GM18519 (cell line): Measurements from ENCODE around the gene SPA17.

Experiments used
- ATAC-seq: cut with Tn5 transposase; IDR thresholded peaks from one replicate; pipeline ENCODE4 v1.9.1; 2021; ENCODE audit warnings: mild to moderate bottlenecking, moderate library complexity; ENCODE audit not compliant: unreplicated experiment, low FRiP score

The SPA17 gene

DNA sequence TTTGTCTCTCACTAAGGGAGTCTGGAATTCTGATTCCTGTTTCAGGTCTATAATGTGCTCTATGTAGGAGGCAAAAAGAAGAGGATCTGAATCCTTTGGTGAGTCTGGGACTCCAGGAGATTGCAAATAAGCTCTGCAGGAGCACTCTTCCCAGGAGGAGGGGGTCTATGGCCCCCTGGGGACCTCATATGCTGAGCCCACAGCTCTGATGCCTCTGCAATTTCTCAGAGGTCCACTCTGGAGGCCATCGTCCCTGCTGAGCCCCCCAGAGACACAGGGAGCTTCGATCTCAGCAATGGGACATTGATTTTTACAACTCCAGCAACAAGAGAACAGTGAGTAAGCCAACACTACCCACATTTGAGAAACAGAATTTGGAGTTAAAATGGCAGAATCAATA, 45.8 kb downstream of the SPA17 start:
- no peak for ATAC-seq

DNA sequence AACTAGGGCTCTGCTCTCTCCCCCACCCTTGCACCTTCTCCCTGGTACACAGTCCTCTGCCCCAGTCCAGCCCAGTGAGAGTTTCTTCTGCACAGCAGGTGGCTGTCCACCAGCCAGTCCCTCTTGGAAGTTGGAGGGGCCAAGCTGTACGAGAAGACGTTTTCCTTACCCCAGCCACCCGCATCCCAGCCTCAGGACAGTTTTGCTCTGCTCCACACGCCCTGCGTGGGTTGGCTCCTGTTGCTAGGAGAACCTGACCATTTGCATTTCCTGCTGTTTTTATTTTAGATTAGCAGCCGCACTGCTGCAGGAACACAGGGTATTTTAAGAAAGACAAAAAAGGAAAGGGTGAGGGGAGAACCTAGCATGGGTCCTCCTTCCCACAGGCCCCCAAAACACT, 48.5 kb downstream of the SPA17 start:
- ATAC-seq, result no peak

DNA sequence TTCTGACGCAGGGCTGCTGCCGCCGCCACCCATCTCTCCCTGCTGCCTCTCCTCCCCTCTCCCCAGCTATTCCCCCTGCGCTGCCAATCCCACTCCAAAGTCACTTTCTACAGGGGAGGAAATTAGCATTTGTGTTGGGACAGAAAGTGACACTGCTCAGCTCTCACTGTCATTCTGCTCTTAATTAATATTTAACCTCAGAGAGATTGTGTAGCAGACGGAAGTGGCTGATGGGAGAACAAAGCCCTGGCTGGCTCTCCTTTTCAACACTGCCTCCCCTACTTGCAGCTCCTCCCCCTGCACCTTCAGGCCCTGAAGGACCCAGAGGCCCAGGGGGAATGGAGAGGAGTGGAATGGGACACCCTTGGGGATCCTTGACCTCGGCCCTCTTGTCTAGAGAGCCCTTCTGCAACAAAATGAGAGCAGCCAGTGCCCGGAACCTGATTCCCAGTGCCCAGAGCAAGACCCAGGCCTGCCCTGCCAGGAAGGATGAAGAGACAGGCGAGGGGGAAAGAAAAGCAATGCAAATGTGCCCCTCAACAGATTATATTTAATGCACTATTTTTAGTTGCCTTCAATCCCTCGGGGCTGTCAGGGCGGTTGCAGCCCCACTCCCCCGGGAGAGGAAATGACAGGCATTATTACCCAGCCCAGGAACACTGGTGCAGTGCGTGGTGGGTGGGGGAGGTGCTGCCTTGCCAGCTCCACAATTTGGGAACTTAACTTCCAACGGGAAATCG, 51.4 kb downstream of the SPA17 start:
- no peak for ATAC-seq

DNA sequence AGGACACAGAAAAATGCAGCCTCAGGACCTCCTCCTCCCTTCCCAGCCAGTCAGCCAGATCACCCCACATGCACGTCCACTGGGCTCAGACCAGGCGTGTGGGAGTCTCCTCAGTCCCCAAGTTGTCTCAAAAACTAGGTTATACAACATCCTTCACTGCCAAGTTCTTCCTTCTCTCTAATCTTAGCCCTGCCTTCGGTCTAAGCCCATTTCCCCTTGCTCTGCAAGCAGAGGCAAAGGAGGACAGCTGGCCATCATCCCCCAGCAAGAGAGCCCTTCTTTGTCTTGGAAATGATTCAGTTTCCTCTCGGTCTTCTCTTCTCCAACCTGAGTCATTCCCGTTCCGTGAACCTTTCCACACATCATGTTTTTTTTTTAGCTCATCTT, 52.0 kb downstream of the SPA17 start:
- no peak for ATAC-seq

DNA sequence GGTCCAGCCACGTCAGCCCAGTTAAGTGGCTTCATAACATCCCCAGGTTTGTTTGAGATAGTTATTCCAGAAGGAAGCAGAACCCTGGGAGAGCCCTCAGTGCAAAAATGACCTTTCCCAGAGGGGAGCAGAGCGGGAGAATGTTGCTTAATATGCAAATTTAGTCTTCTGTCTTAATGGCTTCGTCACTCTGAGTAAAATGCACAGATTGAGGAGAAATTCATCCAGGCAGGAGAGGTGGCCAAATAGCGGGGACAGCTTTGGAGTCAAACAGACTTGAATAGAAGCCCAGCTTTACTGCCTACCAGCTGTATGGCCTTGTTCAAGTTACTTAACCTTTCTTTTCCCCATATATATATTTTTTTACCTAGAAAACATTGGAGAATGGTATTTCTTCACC, 53.8 kb downstream of the SPA17 start:
- no peak for ATAC-seq

DNA sequence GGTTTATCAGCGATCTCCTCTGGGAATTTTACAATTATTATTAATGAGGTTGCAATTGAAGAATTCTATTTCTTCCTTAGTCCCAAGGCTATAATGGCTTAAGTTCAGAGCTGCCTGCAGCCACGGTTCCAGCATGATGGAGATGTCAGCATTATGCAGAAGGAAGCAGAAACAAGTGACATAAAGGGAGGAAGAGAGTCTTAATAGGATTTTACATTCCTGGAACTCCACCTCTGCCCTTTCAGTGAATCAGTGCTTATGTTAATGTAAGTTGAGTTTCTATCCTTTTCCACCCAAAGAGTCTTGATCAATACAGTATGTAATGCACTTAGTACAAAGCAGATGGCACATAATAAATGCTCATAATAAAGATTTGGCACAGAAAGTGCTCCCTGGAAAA, 54.4 kb downstream of the SPA17 start:
- ATAC-seq, result no peak

DNA sequence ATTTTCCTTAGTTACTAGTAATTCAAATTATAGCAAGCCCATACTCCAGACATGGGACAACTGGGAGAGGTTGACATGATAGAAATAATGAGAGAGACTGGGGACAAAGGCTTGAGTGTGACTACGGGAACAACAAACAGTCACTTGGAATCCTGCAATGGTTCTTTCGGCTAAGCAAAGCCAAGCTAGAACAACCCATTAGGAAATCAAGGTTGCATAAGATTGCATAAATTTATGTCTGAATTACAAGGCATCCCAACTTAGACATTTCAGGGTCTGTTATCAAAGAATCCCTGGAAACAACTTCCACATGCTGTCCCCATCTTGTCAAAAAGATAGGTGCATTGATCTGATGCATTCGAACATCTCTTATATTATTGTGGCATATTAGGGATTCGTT, 55.9 kb downstream of the SPA17 start:
- no peak for ATAC-seq

DNA sequence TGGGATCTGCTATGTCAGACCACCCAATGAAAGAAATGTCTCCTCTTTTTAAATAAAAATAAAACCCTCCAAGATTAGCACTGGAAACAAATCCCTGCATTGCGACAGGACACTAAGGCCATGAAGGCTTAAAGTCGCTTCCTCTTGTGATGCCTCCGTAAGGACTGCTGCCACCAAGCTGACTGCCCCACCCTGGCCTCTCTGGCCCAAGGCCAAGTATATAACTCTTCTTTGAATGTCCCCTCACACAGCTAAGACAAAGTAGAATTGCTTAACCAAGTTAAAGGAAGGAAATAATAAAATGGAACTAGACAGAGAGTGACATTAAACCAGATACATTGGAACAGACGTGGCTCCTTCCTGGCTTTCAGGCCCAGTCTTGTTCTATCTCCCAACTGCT, 58.5 kb downstream of the SPA17 start:
- no peak for ATAC-seq

DNA sequence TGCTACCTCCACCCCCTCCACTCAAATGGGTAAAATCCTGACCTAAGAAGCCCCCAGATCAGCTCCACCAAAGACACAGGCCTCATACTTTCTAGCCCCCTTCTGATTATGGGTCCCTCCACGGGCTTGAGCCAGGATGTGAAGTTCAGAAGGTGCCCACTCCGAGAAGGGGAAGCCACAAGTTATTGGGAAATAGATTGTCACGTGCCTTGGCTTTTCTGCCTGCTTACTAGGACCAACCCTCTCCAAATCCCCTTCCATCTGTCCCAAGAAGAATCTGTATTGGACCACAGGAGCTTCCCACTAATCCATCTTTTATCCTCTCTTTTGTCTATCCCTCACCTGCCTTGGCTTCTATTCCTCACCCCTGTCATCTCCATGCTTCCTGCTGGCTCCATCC, 63.0 kb downstream of the SPA17 start:
- no peak for ATAC-seq

DNA sequence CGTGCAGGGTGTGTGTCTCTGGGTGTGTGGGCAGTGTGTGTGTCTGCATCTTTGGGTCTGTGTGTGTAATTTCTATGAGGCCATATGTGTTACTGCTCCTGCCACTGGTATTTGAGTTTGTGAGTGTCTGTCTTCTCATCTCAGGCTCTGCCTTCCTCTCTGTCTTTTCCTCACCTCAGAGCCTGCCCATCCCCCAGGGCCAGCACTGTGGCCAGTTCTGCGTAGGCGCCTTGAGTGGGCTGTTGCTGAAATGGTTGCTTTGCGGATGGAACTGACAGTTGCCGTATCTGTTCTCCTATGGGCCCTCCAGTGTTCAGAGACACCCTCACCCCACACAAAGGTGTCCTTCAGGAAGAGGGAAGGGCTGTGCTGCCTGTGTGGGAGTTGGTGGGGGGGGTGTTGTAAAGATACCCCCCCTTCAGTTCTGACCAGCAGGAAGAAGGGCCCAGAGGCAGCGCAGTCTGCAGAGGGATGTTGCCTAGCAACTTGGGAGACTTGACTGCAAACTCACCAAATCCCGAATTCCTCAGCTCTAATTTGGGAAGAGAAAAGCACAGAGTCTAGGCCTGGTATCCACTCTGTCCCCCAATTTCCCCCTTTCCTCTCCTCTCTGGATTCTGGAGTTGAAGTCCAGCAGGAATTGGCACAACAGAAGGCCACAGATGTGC, 64.1 kb downstream of the SPA17 start:
- no peak for ATAC-seq

DNA sequence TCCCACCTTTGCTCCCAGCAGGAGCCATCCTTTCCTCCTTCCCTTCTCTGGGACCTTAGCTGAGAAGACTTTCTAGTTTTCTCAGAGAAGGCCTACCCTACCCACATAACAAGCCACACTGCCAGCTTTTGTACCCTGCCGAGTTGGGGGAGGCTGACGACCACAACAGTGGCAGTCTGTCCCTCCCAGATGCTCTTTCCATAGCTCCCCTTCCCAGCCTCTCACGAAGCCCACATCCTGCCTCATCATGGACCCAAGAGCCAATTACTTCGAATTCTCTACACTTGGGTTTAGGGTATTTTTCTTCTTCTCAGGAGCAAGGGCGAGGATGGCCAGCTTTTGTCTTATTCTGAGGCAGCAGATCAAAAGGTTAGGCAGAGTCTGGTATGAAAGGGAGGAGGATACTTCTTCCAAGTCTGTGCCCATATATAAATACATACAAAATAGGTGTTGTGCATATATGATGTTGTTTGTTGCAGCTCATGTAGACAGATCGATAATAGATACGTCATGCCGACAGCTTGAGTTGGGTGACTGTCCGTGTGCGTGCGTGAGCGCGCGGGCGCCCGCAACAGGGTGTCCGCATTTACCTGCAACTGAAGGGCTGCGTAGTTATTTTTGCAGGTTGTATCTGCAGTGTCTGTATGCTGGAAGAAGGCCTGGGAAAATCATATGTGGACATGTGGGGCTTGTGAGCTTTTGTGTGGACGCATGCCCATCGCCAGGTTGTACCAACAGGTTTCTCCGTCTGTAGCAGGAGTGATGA, 65.2 kb downstream of the SPA17 start:
- ATAC-seq, result no peak

DNA sequence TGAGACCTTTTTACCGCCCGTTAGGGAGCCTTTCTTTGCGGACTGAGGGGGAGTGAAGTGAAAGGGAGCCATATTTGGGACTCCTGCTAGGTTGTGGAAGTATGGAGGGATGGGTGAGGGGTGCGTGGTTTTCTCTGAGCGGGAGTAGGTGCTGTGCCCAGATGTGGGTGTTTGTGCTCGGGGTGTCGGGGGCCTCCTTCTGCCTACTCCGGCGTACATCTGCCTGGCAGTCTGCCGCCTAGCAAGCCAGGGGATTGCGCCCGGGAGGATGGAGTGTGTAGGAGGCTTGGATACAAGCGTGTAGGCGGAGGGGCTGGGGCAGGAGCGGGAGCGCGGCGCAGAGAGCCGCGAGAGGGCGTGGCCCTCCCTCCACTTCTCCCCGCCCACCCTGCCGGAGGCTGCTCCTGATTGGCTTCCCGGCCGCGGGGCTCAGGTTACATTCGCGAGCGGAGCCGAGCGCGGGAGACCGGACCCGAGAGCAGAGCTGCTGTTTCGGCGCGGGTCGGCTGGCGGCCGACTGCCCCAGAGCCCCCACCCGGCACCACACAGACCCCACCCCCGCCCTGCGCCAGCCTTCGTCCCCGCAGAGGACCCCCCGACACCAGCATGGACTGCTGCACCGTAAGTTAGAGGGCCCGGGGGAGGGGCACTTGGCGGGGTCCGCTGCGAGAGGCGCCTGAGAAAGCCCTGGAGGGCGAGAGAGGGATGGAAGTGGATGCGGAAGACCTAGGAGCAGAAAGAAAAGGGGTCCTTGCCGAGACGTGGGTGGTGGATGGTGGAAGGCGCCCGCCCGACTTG, 66.0 kb downstream of the SPA17 start, which contains the start of gene NRGN:
TSS of gene NRGN (plus strand) at position 464 of the 798 bp plus-strand sequence. CDS start at position 607, 143 bp downstream.
- ATAC-seq, result peak; percentile 94

DNA sequence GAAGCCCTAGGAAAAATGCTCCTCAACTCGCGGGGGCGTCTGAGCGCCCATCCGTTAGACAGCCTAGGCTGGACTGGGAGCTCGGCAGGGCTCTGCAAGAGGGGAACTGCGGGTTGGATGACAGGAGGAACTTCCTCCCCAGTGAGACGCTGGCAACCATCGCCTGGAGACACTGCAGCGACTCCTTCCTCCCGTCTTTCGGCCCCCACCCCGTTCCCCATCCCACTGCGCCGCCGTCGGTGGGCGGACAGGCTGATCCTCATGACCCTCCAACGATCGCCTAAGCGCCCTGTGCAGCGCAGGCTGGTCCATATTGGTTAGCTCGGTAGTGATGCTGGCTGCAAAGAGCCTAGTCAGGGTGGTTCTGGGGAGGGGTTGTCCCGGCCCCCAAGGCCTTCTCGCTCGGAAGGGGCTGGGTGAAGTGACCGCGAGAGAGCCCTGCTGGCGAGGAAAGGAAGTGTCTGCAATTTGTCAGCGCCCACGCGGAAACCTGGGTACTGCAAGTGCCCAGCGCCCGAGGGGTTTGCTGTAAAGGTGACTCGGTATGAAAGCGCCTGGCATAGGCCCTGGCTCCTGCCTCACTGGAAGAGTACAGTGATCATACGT, 66.7 kb downstream of the SPA17 start:
- peak; percentile 31 for ATAC-seq

DNA sequence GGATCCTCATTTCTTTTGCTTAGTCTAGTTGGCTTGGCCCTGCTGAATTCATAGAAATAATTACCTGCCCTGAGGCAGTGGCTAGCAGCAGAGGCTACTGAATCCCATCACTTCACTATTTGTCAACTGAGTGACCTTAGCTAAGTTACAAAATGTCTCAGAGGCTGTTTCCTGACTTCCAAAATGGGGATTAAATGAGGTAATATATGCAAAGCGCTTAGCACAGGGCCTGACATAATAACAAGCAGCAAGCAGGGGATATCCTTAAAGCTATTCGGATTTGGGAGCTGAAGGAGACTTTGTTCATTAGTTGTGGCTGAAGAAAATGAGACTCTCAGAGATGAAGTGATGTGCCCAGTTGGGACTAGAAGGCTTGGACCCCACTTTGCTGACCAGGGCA, 68.9 kb downstream of the SPA17 start:
- ATAC-seq, result no peak

DNA sequence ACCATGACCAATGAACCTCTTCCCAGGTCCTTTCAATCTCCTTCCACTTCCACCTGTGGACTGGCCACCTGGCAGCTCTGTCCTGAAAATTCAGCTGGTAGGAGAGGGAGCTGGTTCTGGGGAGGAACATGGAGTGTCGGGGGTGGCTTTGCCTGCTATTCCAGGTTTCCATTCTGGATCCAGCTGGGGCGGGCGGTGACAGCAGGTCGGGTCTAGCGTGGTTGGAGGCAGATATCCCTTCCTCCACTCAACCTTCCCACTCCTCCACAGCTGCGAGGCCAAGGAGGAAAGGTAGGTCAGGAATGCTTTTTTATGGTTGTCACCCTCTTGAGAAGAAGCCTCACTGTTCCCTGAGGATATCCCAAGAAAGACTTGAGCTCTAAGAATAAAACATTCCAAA, 69.3 kb downstream of the SPA17 start:
- ATAC-seq, result no peak

DNA sequence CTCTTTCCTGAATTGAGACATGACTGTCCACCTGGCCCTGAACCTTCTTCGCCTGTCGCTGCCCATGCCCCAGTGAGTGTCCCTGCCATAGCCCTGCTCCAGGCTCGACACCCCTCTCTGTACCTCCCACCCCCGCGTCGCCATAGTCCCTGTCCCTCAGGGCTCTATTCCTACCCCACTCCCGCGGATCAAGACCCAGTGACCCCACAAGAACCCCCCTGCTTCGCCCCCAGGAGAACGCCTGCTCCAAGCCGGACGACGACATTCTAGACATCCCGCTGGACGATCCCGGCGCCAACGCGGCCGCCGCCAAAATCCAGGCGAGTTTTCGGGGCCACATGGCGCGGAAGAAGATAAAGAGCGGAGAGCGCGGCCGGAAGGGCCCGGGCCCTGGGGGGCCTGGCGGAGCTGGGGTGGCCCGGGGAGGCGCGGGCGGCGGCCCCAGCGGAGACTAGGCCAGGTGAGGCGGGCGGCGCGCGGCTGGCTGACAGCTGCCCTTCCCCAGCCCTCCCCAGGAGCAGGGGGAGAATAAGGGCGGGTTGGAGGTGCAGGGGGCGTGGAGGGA, 71.6 kb downstream of the SPA17 start:
- ATAC-seq, result no peak

DNA sequence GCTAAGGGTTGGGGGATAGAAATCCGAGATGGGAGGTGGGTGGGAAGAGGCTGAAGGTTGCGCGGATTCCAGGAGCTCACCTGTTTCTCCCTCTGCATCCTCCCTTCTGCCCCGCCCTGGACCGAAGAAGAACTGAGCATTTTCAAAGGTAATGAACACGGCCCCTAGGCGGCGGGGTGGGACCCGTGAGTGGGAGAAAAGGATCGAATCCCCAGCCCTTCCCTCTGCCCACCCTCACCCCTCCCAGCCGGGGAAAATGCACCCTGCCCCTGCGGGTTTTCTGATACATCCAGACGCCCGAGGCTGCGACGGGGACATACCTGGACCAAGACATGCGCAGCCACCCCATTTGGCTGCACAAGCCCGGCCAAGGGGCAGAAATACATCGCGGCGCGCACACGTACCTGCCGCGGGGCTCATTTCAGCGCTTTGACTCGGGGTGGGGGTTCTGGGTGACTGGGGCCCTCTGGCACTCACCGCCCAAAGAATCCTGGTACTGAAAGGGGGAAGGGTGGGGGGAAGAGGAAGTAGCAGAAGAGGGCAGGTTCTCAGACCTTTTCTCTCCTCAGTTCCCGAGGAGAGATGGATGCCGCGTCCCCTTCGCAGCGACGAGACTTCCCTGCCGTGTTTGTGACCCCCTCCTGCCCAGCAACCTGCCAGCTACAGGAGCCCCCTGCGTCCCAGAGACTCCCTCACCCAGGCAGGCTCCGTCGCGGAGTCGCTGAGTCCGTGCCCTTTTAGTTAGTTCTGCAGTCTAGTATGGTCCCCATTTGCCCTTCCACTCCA, 72.3 kb downstream of the SPA17 start:
- no peak for ATAC-seq

DNA sequence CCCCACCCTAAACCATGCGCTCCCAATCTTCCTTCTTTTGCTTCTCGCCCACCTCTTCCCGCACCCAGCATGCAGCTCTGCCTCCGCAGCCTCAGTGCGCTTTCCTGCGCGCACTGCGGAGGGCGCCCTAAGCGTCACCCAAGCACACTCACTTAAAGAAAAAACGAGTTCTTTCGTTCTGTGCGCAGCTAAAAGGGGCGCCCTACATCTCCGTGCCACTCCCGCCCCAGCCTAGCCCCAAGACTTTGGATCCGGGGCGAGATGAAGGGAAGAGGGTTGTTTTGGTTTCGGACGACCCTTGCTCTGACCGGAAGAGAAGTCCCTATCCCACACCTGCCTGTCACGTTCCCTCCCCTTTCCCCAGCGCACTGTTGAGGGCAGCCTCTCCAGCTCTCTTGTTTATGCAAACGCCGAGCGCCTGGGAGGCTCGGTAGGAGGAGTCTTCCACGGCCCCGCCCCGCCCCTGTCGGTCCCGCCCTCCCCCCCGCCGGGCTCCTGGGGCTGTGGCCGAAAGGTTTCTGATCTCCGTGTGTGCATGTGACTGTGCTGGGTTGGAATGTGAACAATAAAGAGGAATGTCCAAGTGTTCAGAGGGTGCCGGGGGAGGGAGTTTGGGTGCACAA, 73.0 kb downstream of the SPA17 start:
- peak; percentile 78 for ATAC-seq
